NCI-H1105 (cell line): ENCODE measurements around the gene HOXA1.

ENCODE experiments used
- DNase-seq: peaks from one replicate; lab custom pipeline; 2025; lab: John Stamatoyannopoulos, UW

The HOXA1 gene

GRCh38 chr7:27091941-27092818 lies 3.6 kb downstream of the HOXA1 start:
- no peak for DNase-seq

DNA sequence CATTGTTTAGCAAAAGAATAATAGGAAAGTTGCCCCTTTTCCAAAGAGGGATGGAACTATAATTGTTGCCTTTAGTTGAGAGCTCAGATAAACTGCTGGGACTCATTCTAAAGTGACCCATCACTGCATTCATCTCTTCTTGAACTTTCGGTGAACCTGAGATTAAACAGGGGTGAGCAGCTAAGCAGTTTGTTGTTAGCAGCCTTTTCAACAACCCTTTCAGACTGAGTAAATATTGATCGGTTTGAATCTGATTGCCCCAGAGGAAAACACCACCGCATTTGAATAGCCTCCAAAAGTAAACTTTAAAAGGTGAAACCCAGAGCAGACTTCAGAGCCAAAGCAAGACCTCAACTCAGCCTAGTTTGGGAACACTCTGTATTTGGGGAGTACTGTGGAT lies 4.7 kb downstream of the HOXA1 start:
- no peak for DNase-seq

GRCh38 chr7:27088002-27088922 lies 7.5 kb downstream of the HOXA1 start:
- DNase-seq = no peak

DNA sequence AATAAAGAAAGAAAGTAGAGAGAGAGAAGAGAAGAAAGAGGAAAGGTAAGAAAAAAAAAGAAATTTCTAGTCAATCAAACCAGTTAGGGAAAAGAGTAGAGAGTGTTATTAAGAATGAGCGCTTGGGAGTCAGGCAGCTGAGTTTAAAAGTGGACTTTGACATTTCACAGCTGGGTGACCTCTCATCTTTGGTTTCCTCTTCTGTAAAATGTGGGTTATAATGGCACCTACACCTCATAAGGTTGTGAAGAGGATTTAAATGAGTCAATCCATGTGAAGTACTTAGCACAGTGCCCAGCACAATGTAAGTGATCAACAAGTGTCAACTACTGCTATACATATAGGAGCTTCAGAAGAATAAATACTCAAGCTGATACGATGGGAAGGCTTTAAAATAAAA lies 12.2 kb downstream of the HOXA1 start:
- DNase-seq = no peak

DNA sequence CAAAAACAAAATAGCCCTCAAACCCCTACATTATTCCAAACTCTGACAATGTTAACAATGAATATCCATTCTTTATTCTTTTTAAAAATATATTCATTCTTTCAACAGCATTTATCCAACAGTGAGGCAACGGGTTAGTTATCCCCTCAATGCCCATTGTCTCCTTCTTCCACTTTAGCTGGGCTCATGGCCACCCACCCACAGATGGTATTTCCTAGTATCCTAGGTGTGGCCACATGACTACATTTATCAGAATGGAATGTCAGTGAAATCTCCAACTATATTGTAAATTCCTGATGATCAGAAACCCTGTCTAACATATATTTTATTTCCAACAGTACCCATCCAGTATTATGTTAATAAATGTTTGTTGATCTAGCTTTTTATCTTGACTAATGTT lies 13.6 kb downstream of the HOXA1 start:
- DNase-seq = no peak

DNA sequence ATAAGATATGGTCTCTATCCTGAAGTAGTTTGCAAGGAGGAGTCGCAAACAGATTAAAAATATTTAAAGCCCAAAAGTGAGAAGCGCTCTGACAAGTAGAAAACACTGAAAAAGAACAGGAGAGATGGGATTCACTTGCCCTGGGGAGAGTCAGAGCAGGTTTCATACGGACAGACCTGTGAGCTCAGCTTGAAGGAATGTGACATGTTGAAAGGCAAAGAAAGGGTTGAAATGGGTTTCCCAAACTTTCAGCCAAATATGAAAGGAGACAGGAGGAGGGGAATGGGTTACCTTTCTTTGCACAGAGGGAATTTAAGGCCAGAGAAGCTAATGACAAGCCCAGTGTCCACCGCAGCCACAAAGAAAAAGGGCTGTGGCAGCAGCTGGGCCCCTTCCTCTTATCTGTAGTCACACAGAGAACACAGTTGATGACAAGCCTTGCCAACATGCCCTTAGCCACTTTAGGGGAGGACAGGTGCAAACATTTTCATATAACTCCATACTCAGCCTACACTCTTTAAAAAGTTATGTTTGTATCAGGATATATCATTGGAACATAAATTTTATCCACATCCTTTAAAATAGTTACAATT lies 14.9 kb downstream of the HOXA1 start:
- DNase-seq = no peak

DNA sequence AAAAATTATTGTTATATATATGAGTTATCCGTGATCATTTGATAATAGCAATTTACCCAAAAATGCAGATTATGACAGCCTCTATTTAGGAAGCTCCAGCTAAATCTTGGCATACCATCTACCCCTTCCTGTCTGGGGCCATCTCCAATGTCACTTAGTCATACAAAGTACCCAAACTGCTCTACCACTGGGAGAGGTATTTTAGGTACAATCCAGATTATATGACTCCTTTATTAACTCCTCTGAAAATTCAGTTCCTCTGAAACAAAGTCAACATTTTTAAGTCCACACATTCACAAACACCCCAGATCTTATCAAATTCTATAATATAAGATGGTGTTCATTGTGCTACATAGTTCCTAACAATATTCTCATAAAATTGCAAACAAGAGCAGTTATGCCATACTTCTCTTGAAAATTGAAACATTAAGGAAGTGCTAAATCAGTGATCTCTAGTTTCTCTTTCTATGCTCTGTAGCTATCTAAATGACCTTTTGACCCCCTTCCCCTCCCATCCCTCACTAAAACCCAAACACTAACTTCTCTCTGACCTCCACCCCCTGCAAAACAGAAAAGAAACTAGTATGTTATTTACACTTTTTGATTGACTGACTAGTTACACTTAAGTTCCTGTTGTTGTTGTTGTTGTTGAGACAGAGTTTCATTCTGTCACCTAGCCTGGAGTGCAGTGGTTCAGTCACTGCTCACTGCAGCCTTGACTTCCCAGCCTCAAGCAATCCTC lies 16.4 kb downstream of the HOXA1 start:
- no peak for DNase-seq

GRCh38 chr7:27078616-27079233 lies 17.1 kb downstream of the HOXA1 start:
- DNase-seq = no peak

DNA sequence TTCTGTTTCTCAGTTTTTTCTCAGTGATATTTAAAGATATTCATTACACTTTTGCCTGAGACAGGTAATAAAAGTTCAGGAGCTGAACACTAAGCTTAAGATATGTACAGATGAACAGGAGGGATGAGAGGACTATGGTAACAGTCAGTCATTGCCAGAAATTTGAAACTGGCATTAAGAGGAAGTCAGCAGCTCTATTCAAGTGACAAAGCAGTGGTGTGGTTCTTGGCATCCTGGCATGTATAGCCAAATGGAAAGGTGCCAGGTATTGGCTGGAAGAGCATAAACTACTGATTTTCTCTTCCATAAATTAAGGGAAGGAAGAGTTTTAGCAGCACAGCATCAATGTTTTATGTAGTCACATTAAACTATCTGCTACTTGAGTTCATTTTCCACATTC lies 22.7 kb downstream of the HOXA1 start:
- peak; percentile 48 for DNase-seq

DNA sequence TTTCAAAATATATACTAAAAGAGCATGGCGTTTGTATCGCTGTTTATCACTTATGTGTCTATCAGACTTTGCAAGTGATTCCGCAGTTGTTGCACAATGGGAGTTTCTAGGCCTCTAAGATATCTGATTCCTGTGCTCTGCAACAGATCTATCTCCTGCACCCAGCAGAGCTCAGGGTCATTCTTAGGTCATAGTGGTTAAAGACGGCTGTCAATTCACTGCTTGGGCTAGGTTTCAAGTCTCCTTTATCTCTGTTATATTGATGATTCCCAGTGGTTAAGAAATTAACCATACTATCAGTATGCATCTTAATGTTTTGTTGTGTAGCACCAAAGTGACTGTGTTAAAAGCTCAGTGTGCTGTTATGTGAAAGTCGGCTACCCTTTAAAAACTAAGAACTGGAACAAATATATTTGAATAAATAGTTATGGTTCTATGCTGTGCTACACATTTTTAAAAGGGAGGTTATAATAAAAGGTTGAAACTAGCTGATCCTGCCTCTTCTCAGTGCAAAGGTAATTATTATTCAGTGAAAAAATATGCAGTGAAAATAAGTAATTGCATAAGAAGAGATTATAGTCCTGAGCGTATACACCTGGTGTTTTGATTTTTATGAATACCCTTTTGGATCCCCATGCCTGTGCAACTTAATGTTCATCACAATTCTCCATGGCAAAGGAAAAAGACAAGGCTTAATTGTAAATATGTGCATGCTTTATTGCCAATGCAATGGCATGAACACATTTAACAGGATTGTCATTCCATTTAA lies 24.0 kb downstream of the HOXA1 start:
- DNase-seq = no peak

DNA sequence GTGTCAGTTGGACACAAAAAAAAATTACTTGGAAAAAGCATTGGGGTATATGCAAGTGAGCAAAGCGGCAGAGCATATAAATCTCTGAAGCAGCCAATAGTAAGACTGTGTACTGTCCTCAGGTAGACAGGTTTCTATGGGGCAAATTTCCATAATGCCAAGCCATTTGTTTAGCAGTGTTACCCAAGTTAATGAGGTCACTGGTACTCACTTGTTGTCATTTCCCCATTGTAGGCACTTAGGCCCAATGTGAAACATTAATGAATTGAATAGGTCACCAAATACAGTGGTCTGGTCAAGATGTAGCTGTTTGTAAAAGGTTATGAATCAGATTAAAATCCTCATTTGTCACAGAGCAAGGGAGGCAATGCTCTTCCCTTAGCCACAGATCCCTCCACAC lies 27.5 kb downstream of the HOXA1 start:
- no peak for DNase-seq

- no peak for DNase-seq
These were observed 29.7 kb downstream of the HOXA1 start for GRCh38 chr7:27066148-27066547.

- DNase-seq = no peak
These were observed 30.1 kb downstream of the HOXA1 start for GRCh38 chr7:27065709-27066108.

DNA sequence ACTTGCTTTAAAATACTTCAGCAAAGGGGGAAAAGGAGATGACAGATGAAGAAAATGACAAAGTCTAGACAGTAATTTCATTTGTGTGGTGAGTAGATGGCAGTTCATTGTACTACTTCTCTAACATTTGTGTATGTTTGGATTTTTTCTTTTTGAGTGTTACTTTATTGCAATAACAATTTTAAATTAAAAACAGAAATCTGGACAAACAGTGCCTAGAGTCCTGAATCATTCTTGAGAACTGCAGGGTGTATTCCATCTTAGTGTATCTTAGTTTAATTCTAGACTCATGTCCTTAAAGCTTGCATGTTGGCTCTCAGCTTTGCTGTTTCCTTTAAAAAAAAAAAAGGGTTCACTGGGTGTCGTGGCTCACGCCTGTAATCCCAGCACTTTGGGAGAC lies 31.1 kb downstream of the HOXA1 start:
- no peak for DNase-seq

GRCh38 chr7:27064159-27064558 lies 31.6 kb downstream of the HOXA1 start:
- DNase-seq = no peak

- DNase-seq = no peak
These were observed 32.9 kb downstream of the HOXA1 start for GRCh38 chr7:27062946-27063345.

- DNase-seq = no peak
These were observed 42.6 kb downstream of the HOXA1 start for GRCh38 chr7:27053153-27053552.

DNA sequence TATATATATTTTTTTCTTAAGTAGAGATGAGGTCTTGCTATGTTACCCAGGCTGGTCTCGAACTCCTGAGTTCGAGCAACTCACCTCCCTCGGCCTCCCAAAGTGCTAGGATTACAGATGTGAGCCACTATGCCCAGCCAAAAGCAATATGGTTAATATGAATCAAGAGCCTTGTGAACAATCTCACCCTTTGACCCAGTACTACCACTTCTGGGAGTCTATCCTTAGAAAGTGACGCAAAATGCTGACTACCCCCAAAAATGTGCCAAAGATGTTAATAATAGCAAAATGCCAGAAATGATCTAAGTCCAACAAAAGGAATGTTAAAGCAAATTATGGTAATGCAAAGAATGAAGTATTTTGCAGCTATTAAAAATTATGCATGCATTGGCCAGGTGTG lies 44.3 kb downstream of the HOXA1 start:
- DNase-seq = no peak

- DNase-seq = no peak
These were observed 47.4 kb downstream of the HOXA1 start for GRCh38 chr7:27048438-27048837.

GRCh38 chr7:27046854-27047549 lies 48.8 kb downstream of the HOXA1 start:
- no peak for DNase-seq
